H9 (cell line): ENCODE measurements around the gene PYGL. TPM values are rescaled to one million over a fixed set of nuclear protein-coding genes. Genes with fewer than 3 reads are reported as not detected.

Experiments
- DNase-seq: peaks from one replicate; pipeline ENCODE4 v3.0.0-alpha.2; 2017
- H2AFZ ChIP-seq: one replicate; pipeline ENCODE4 v1.6.1; 2013; ENCODE audit warnings: mild to moderate bottlenecking, low read length, control low read depth, moderate library complexity
- H2AK5ac ChIP-seq: 2 replicates; pipeline ENCODE4 v1.6.1; 2013; ENCODE audit warnings: low read length, control low read depth, mixed read lengths; ENCODE audit not compliant: insufficient read length
- H2BK120ac ChIP-seq: one replicate; pipeline ENCODE4 v1.6.1; 2013; ENCODE audit warnings: low read depth, mild to moderate bottlenecking, low read length, control low read depth, inconsistent platforms; ENCODE audit not compliant: poor library complexity, severe bottlenecking
- H2BK12ac ChIP-seq: 2 replicates; pipeline ENCODE4 v1.6.1; 2013; ENCODE audit warnings: low read length, control low read depth, mixed read lengths, low read depth; ENCODE audit not compliant: insufficient read length
- H2BK15ac ChIP-seq: 2 replicates; pipeline ENCODE4 v1.6.1; 2013; ENCODE audit warnings: low read depth, low read length, control low read depth
- H2BK20ac ChIP-seq: one replicate; pipeline ENCODE4 v1.6.1; 2013; ENCODE audit warnings: low read depth, mild to moderate bottlenecking, low read length, control low read depth, inconsistent platforms; ENCODE audit not compliant: poor library complexity, severe bottlenecking
- H2BK5ac ChIP-seq: 2 replicates; pipeline ENCODE4 v1.6.1; 2013; ENCODE audit warnings: low read length, control low read depth, mixed read lengths; ENCODE audit not compliant: insufficient read length
- H3K14ac ChIP-seq: 2 replicates; pipeline ENCODE4 v1.6.1; 2013; ENCODE audit warnings: low read length, control low read depth; ENCODE audit not compliant: insufficient read depth
- H3K18ac ChIP-seq: 2 replicates; pipeline ENCODE4 v1.6.1; 2013; ENCODE audit warnings: low read depth, mild to moderate bottlenecking, mixed read lengths, low read length, control low read depth; ENCODE audit not compliant: insufficient read length
- H3K23ac ChIP-seq: 2 replicates; pipeline ENCODE4 v1.6.1; 2013; ENCODE audit warnings: low read length, control low read depth, mixed read lengths, low read depth; ENCODE audit not compliant: insufficient read length
- H3K23me2 ChIP-seq: 2 replicates; pipeline ENCODE4 v1.6.1; 2013; ENCODE audit warnings: low read depth, mild to moderate bottlenecking, mixed read lengths, low read length, control low read depth; ENCODE audit not compliant: insufficient read length, poor library complexity, severe bottlenecking
- H3K27ac ChIP-seq: 2 replicates; pipeline ENCODE4 v1.5.1; 2013; ENCODE audit warnings: low read length, control low read depth, mixed read lengths, low read depth; ENCODE audit not compliant: insufficient read length
- H3K27me3 ChIP-seq: 2 replicates; pipeline ENCODE4 v1.6.1; 2013; ENCODE audit warnings: low read length, control low read depth, inconsistent platforms; ENCODE audit not compliant: insufficient read depth
- H3K4ac ChIP-seq: 2 replicates; pipeline ENCODE4 v1.6.1; 2013; ENCODE audit warnings: low read depth, mild to moderate bottlenecking, control low read depth, inconsistent platforms, low read length, moderate library complexity
- H3K4me1 ChIP-seq: 2 replicates; pipeline ENCODE4 v1.6.1; 2013; ENCODE audit warnings: low read length, control low read depth, inconsistent platforms; ENCODE audit not compliant: insufficient read depth
- H3K4me2 ChIP-seq: 2 replicates; pipeline ENCODE4 v1.6.1; 2013; ENCODE audit warnings: low read length, control low read depth, mixed read lengths; ENCODE audit not compliant: insufficient read length, insufficient read depth
- H3K56ac ChIP-seq: 2 replicates; pipeline ENCODE4 v1.6.1; 2013; ENCODE audit warnings: low read depth, mild to moderate bottlenecking, mixed read lengths, low read length, control low read depth; ENCODE audit not compliant: insufficient read length
- H3K79me1 ChIP-seq: 2 replicates; pipeline ENCODE4 v1.6.1; 2013; ENCODE audit warnings: low read depth, mild to moderate bottlenecking, moderate library complexity, low read length, control low read depth, inconsistent platforms; ENCODE audit not compliant: insufficient read depth, poor library complexity, severe bottlenecking
- H3K79me2 ChIP-seq: 2 replicates; pipeline ENCODE4 v1.6.1; 2013; ENCODE audit warnings: low read length, control low read depth, inconsistent platforms; ENCODE audit not compliant: insufficient read depth
- H3K9ac ChIP-seq: 2 replicates; pipeline ENCODE4 v1.6.1; 2013; ENCODE audit warnings: low read length, control low read depth, mixed read lengths; ENCODE audit not compliant: insufficient read length; ENCODE audit errors: extremely low read depth
- H3K9me3 ChIP-seq: one replicate; pipeline ENCODE4 v1.6.1; 2013; ENCODE audit warnings: low read depth, low read length, inconsistent platforms; ENCODE audit not compliant: control insufficient read depth
- H3T11ph ChIP-seq: one replicate; pipeline ENCODE4 v1.6.1; 2013; ENCODE audit warnings: mild to moderate bottlenecking, low read length, control low read depth, inconsistent platforms
- H4K20me1 ChIP-seq: one replicate; pipeline ENCODE4 v1.6.1; 2013; ENCODE audit not compliant: control insufficient read depth, insufficient read length, insufficient read depth
- H4K5ac ChIP-seq: 2 replicates; pipeline ENCODE4 v1.6.1; 2013; ENCODE audit warnings: low read depth, mild to moderate bottlenecking, mixed read lengths, low read length, control low read depth; ENCODE audit not compliant: insufficient read length
- H4K8ac ChIP-seq: replicated peaks from 2 replicates; pipeline ENCODE4 v1.6.1; 2013; ENCODE audit warnings: low read length, control low read depth, mixed read lengths, low read depth; ENCODE audit not compliant: insufficient read length
- H4K91ac ChIP-seq: 2 replicates; pipeline ENCODE4 v1.6.1; 2013; ENCODE audit warnings: low read depth, mild to moderate bottlenecking, moderate library complexity, mixed read lengths, low read length, control low read depth; ENCODE audit not compliant: insufficient read length
- H3K27ac Mint-ChIP-seq, 3 experiments: 2 replicates in 2 of 3; 3 replicates in 1 of 3; pipeline ENCODE4 v1.8.0; 2020 to 2021; ENCODE audit warnings: mixed read lengths in 3 of 3, mild to moderate bottlenecking in 1 of 3, moderate library complexity in 1 of 3
- H3K27me3 Mint-ChIP-seq: 2 replicates; pipeline ENCODE4 v1.8.0; 2021; ENCODE audit warnings: low read depth, mild to moderate bottlenecking, moderate library complexity, mixed read lengths
- H3K36me3 Mint-ChIP-seq, 3 experiments: 2 replicates in 2 of 3; 3 replicates in 1 of 3; pipeline ENCODE4 v1.8.0; 2020 to 2021; ENCODE audit warnings: low read depth in 3 of 3, mixed read lengths in 3 of 3; ENCODE audit not compliant: insufficient read depth in 1 of 3
- H3K4me1 Mint-ChIP-seq, 2 experiments: 2 replicates each; pipeline ENCODE4 v1.8.0; 2020; ENCODE audit warnings: mixed read lengths in 2 of 2
- H3K4me3 Mint-ChIP-seq, 2 experiments: 2 replicates in 1 of 2; 3 replicates in 1 of 2; pipeline ENCODE4 v1.8.0; 2020 to 2021; ENCODE audit warnings: mild to moderate bottlenecking in 2 of 2, mixed read lengths in 2 of 2, moderate library complexity in 1 of 2
- H3K9me3 Mint-ChIP-seq, 2 experiments: 2 replicates in 1 of 2; 3 replicates in 1 of 2; pipeline ENCODE4 v1.8.0; 2020; ENCODE audit warnings: mild to moderate bottlenecking in 2 of 2, mixed read lengths in 2 of 2, moderate library complexity in 1 of 2
- WGBS: extraction: QIAGEN DNeasy Blood & Tissue Kit; methylation state at CpG from one replicate; pipeline ENCODE4 v1.1.7; 2013; ENCODE audit warnings: missing lambda C conversion rate, low lambda C conversion rate, mixed read lengths; ENCODE audit not compliant: insufficient read length; ENCODE audit errors: extremely low coverage; 5-methylcytosine and 5-hydroxymethylcytosine counted together
- total RNA-seq: library from RNA; stranded (reverse); gene quantifications from 2 replicates; pipeline ENCODE4 v1.2.1, GENCODE V29; 2021
- TF ChIP-seq, protein P1 (sequence below): fragments of 200-600 bp; sonication (generic); conservative IDR thresholded peaks from 3 replicates; pipeline ENCODE4 v1.8.0; 2021; ENCODE audit warnings: antibody characterized with exemption, mild to moderate bottlenecking

The PYGL gene
- total RNA-seq, 1 experiment from 2014 or later: 53.8 TPM

DNA sequence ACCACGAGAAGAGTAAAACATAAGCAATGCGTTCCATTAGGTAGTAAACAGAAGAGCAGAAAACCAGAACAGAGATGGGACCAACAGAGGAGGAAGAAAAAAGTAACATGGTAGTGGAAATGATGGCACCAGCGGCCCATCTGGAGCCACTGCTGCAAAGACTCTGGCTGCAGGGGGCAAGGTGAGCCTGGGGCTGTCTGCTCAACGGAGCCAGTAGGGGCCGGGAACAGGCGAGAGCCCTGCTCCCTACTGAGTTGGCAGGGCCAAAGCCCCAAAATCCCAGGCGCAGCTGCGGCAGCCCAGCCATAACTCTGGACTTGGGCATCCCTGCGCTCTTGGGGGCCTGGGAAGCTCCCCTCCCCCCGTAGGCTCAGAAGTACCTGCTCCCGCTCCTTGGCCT is 28.5 kb upstream of the PYGL start:
- H3K79me2 ChIP-seq: no peaks in the 10 kb centered on the region
- H3K9ac ChIP-seq: no peak overlapping the region
- H2BK12ac ChIP-seq: no peak overlapping the region
- no peak overlapping the region for H4K5ac ChIP-seq
- no peak overlapping the region for H3K18ac ChIP-seq
- H3K9me3 ChIP-seq: no peaks in the 10 kb centered on the region
- H3K14ac ChIP-seq: no peak overlapping the region
- H3K4me3 Mint-ChIP-seq: no peak overlapping the region
- H3K27me3 ChIP-seq: no peaks in the 10 kb centered on the region
- H3K27ac Mint-ChIP-seq: no peak overlapping the region
- no peaks in the 10 kb centered on the region for H3K79me1 ChIP-seq
- no peak overlapping the region for H2BK15ac ChIP-seq
- H3K4me1 ChIP-seq: no peaks in the 10 kb centered on the region
- H3K9me3 Mint-ChIP-seq: no peaks in the 10 kb centered on the region
- H3K27ac ChIP-seq: no peak overlapping the region
- H2AK5ac ChIP-seq: no peak overlapping the region
- no peak overlapping the region for H4K8ac ChIP-seq
- no peak overlapping the region for H3T11ph ChIP-seq
- H4K91ac ChIP-seq: no peak overlapping the region
- H3K27me3 Mint-ChIP-seq: no peaks in the 10 kb centered on the region
- no peak for DNase-seq
- H3K23ac ChIP-seq: no peak overlapping the region
- H2BK120ac ChIP-seq: no peak overlapping the region
- no peak overlapping the region for H3K4ac ChIP-seq
- no peak overlapping the region for H2BK5ac ChIP-seq
- no peaks in the 10 kb centered on the region for H3K36me3 Mint-ChIP-seq
- TF ChIP-seq, protein P1, sequence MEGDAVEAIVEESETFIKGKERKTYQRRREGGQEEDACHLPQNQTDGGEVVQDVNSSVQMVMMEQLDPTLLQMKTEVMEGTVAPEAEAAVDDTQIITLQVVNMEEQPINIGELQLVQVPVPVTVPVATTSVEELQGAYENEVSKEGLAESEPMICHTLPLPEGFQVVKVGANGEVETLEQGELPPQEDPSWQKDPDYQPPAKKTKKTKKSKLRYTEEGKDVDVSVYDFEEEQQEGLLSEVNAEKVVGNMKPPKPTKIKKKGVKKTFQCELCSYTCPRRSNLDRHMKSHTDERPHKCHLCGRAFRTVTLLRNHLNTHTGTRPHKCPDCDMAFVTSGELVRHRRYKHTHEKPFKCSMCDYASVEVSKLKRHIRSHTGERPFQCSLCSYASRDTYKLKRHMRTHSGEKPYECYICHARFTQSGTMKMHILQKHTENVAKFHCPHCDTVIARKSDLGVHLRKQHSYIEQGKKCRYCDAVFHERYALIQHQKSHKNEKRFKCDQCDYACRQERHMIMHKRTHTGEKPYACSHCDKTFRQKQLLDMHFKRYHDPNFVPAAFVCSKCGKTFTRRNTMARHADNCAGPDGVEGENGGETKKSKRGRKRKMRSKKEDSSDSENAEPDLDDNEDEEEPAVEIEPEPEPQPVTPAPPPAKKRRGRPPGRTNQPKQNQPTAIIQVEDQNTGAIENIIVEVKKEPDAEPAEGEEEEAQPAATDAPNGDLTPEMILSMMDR: no peak
- no peaks in the 10 kb centered on the region for H3K23me2 ChIP-seq
- H3K4me2 ChIP-seq: no peak overlapping the region
- H2BK20ac ChIP-seq: no peak overlapping the region
- H3K4me1 Mint-ChIP-seq: no peaks in the 10 kb centered on the region
- H3K56ac ChIP-seq: no peak overlapping the region
- H2AFZ ChIP-seq: no peak overlapping the region
- no peaks in the 10 kb centered on the region for H4K20me1 ChIP-seq
- no CpG with 5 or more reads among the region's 11 CpGs for WGBS
